Brain microvascular endothelial cell (primary cell): Measurements from ENCODE around the gene PHF1.
A peak's percentile ranks its signal among the peaks of the same experiment; 100 is the strongest.
"Not testable (repeated sequence)": the region's sequence is repeated elsewhere in the genome, so short reads cannot be mapped to it uniquely, and the experiment has no call there.

Experiments used
- DNase-seq: peaks from one replicate; pipeline ENCODE4 v3.0.0-alpha.2; 2020
- H3K27ac ChIP-seq: fragments of 250-450 bp; sonication (Bioruptor Pico); 2 replicates; pipeline ENCODE4 v1.5.1; 2020; ENCODE audit warnings: mild to moderate bottlenecking, moderate library complexity
- H3K27me3 ChIP-seq: fragments of 250-450 bp; sonication (Bioruptor Pico); replicated peaks from 2 replicates; pipeline ENCODE4 v1.5.1; 2020; ENCODE audit warnings: mild to moderate bottlenecking
- H3K36me3 ChIP-seq: fragments of 250-450 bp; sonication (Bioruptor Pico); replicated peaks from 2 replicates; pipeline ENCODE4 v1.5.1; 2020; ENCODE audit warnings: mild to moderate bottlenecking
- H3K4me3 ChIP-seq: 2 replicates; pipeline ENCODE4 v1.5.1; 2011; ENCODE audit warnings: low read depth, mild to moderate bottlenecking, control low read depth, low read length, moderate library complexity
- CTCF ChIP-seq: IDR thresholded peaks from 2 replicates; pipeline ENCODE4 v1.5.1; 2011; ENCODE audit warnings: low read depth, mild to moderate bottlenecking, moderate library complexity, low read length, control low read depth, inconsistent platforms; ENCODE audit errors: missing control alignments
- in situ Hi-C: cut with HindIII; loops from 2 replicates; pipeline ENCODE4 v1.10.0; 2017; ENCODE audit warnings: low sequenced_read_pairs, low pct_ligation_motif_present

The PHF1 gene

DNA sequence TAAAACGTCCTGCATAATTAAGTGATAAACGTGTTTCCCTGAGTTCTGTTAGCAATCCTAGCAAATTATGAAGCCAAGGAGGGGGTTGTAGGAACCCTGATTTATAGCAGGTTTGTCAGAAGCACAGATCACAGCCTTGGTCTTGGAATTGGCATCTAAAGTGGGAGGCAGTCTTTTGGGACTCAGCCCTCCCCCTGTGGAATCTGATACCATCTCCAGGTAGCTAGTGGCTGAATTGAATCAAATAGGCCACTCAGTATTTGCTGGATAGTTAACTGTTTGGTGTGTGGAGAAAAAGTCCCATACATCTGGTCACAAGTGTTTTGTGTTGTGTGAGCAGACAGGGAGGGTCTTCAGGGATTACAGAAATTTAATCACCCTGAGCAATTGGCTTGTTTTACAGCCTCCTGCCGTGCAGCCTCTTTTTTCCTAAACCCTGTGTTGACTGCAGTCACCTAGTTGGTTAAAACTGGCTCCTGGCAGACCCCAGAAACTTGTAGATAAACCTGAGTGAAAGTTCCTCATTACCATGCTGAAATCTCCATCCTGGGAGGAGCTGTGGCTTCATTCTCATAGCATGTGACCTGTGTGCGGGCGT, 38.2 kb upstream of the PHF1 start:
- TF ChIP-seq CTCF: no peak
- H3K4me3 ChIP-seq: no peak overlapping the region
- no peaks in the 10 kb centered on the region for H3K27me3 ChIP-seq
- no peaks in the 10 kb centered on the region for H3K36me3 ChIP-seq
- H3K27ac ChIP-seq: no peak overlapping the region
- in situ Hi-C loops: no loop called here
- no peak for DNase-seq

GRCh38 chr6:33373960-33374910, 36.6 kb upstream of the PHF1 start:
- no peaks in the 10 kb centered on the region for H3K27me3 ChIP-seq
- no peaks in the 10 kb centered on the region for H3K36me3 ChIP-seq
- no peak overlapping the region for H3K4me3 ChIP-seq
- H3K27ac ChIP-seq: no peak overlapping the region
- in situ Hi-C loops: no loop called here
- no peak for DNase-seq
- no peak for TF ChIP-seq CTCF

GRCh38 chr6:33375143-33375671, 35.6 kb upstream of the PHF1 start:
- TF ChIP-seq CTCF: no peak
- no peaks in the 10 kb centered on the region for H3K36me3 ChIP-seq
- H3K27ac ChIP-seq: peak overlapping the region; percentile 1
- no peak overlapping the region for H3K4me3 ChIP-seq
- peak; percentile 84 for DNase-seq
- no peaks in the 10 kb centered on the region for H3K27me3 ChIP-seq
- in situ Hi-C loops: no loop called here

GRCh38 chr6:33377171-33377570, 33.6 kb upstream of the PHF1 start:
- no peaks in the 10 kb centered on the region for H3K27me3 ChIP-seq

DNA sequence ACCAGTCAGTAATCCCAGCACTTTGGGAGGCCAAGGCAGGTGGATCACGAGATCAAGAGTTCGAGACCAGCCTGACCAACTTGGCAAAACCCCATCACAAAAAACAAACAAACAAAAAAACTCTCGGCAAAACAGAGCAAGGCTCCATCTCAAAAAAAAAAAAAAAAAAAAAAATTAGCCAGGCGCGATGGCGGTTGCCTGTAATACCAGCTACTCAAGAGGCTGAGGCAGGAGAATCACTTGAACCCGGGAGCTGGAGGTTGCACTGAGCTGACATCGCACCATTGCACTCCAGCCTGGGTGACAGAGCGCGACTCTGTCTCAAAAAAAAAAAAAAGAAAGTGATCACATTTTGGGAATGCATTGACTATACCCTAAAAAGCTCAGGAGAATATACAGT, 31.6 kb upstream of the PHF1 start:
- H3K36me3 ChIP-seq: not testable (repeated sequence)

More at GRCh38 chr6:33377171-33377570, 33.6 kb upstream of the PHF1 start:
- Histone ChIP-seq H3K4me3 (no peak overlapping the region), H3K27ac (no peak overlapping the region), H3K36me3 (no peaks in the 10 kb centered on the region)
- in situ Hi-C loops: no loop called here
- no peak for DNase-seq
- no peak for TF ChIP-seq CTCF

DNA sequence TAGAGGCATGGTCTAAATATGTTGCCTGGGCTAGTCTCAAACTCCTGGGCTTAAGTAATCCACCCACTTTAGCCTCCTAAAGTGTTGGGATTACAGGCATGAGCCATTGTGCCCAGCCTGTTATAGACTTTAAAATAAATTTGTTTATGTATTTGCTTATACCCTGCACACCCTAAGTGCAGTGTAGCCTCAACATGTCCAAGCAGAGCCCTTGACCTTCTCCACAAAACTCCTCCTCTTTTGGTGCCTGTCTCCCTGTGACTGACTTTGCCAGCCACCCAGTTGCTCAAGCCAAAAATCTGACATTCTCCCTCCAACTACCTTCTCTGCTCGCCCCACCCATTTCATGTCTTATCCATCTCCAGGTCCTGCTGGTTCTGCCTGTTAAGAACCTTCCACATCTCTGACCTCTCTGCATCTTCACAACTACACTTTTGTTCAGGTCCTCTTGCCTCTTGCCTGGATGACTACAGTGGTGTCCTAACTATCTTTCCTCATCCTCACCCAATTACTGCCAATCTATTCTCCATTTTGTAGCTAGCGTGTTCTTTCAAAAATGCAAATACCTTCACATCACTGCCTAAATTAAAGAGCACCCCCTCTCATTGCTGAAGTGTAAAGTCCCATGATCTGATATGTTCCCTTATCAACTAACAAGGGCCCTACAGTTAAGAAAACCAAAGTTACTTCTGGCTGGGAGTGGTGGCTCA, 30.4 kb upstream of the PHF1 start:
- no peak for TF ChIP-seq CTCF
- DNase-seq: no peak
- H3K27me3 ChIP-seq: no peaks in the 10 kb centered on the region
- H3K36me3 ChIP-seq: no peaks in the 10 kb centered on the region
- no peak overlapping the region for H3K4me3 ChIP-seq
- in situ Hi-C loops: no loop called here
- no peak overlapping the region for H3K27ac ChIP-seq

More for the DNA sequence above, 31.6 kb upstream of the PHF1 start:
- H3K4me3 ChIP-seq, H3K27me3 ChIP-seq, in situ Hi-C loops, DNase-seq, H3K27ac ChIP-seq: not testable (repeated sequence)
